ENCODE data around the gene DPP6.

Gene DPP6

GRCh38 chr7:154837087-154837486 is 784.9 kb downstream of the DPP6 start:
- no peak for TF ChIP-seq CTCF (conservative IDR thresholded peaks at IDR 0.05)
- no peak overlapping the region for H3K27ac ChIP-seq

DNA sequence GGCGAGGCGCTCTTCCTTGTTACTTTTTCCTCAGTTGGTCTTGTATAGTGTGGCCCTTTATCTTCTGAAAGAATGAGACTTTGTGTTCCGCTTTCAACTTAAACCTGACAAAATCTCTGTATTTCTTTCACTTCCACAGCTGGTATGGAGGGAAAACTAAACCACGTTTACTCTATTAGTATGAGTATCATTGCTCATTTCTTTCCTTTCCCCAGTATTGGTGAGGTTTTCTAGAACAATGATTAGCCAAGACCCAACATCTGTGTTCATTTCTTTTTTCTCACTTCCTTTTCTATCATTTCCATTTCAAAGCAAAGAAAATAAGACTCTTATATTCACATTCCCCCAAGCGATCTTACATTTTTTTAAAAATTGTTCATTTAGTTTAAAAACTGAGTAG is 785.4 kb downstream of the DPP6 start:
- H3K27ac ChIP-seq = no peak overlapping the region
- TF ChIP-seq CTCF (conservative IDR thresholded peaks at IDR 0.05) = no peak

DNA sequence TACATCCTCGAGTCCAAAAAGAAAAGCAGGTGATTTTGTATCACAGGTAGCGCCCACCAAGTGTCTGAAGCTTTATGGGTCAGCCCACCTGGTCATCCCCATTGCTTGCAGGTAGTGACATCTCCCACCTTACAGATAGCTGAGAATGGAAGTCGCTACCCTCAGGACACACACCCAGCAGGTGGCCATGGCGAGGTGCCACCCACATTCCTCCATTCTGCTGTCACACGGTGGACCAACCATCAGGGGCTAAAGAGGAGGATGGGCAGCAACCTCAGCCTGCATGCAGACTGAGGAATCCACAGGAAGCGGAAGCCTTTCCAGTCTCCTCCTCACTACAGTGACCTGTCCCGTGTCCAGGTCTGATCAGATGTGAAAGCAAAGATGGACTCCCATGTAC is 787.9 kb downstream of the DPP6 start:
- no peak for TF ChIP-seq CTCF (conservative IDR thresholded peaks at IDR 0.05)
- peak overlapping the region; percentile 99 for H3K27ac ChIP-seq

- no peak for TF ChIP-seq CTCF (conservative IDR thresholded peaks at IDR 0.05)
Observed at GRCh38 chr7:154841731-154842331, 789.6 kb downstream of the DPP6 start.

DNA sequence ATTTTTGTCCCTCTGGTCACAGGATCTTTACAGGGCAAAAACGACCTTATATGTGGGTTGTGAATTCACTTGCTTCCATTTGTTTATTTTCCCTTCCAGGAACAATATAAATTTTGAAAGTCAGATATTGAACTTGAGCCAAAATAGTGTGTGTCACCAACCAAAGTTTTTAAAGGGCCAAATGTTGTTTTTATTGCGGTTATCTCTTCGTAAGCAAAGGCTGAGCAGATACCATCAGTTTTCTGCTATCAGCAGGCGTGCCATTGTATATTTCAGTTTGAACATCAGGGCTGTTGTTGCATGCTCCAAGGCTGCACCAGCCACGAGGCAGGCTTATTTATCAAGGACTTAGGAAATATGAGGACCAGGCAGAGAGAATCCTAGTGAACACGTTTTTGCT is 790.4 kb downstream of the DPP6 start:
- peak overlapping the region; percentile 99 for H3K27ac ChIP-seq
- TF ChIP-seq CTCF (conservative IDR thresholded peaks at IDR 0.05) = no peak

More at GRCh38 chr7:154841731-154842331, 789.6 kb downstream of the DPP6 start:
- H3K27ac ChIP-seq = peak overlapping the region; percentile 99

- peak overlapping the region; percentile 99 for H3K27ac ChIP-seq
- no peak for TF ChIP-seq CTCF (conservative IDR thresholded peaks at IDR 0.05)
Observed at GRCh38 chr7:154843670-154844237, 791.6 kb downstream of the DPP6 start.

DNA sequence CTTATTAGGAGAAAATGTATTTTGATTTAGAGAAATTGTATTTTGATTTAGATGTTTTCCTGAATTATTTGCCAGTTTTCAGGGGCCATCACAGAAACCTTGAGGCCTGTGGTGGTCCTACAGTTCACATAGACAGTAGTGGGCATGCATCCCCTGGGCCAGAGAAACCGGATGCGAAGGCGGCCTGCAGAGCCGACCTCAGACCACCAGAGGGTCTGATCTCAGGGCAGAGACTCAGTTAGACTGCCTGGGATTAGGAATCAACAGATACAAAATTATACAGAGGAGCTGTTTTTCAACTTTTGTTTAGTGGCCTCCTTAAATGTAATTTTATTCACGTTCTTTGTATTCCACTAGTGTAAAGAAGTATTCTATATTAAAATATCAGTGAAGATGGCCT is 792.3 kb downstream of the DPP6 start:
- peak overlapping the region; percentile 99 for H3K27ac ChIP-seq
- no peak for TF ChIP-seq CTCF (conservative IDR thresholded peaks at IDR 0.05)

Measured in VCaP (cell line).